Activated B cell treated with CpG ODN at 0.5 μM for 24 hours (primary cell): ENCODE results near the gene TRPV5. TPM values are rescaled to one million over a fixed set of nuclear protein-coding genes. Genes with fewer than 3 reads are reported as not detected.
A peak's percentile ranks its signal among the peaks of the same experiment; 100 is the strongest.

ENCODE experiments used
- ATAC-seq: fragments of 200-7000 bp; cut with Tn5 transposase; one replicate; pipeline ENCODE4 v1.10.0; 2021; ENCODE audit warnings: low read depth, mild to moderate bottlenecking, moderate library complexity
- CTCF ChIA-PET: fragments of 350-600 bp; sonication (Branson Sonifier 250); formaldehyde crosslinking; loops from one replicate; lab custom pipeline; 2021; ENCODE audit warnings: antibody characterized with exemption; lab: Charles Lee
- POLR2A ChIA-PET: fragments of 350-600 bp; sonication (Branson Sonifier 250); formaldehyde crosslinking; loops from one replicate; lab custom pipeline; 2021; ENCODE audit warnings: antibody characterized with exemption; lab: Charles Lee
- DNase-seq: peaks from one replicate; pipeline ENCODE4 v3.0.0; 2022
- H3K27ac Mint-ChIP-seq: one replicate; pipeline ENCODE4 v1.8.0; 2020; ENCODE audit warnings: mixed read lengths
- H3K27me3 Mint-ChIP-seq: one replicate; pipeline ENCODE4 v1.8.0; 2021; ENCODE audit warnings: mixed read lengths
- H3K36me3 Mint-ChIP-seq: one replicate; pipeline ENCODE4 v1.8.0; 2021; ENCODE audit warnings: low read depth, mixed read lengths
- H3K4me1 Mint-ChIP-seq: one replicate; pipeline ENCODE4 v1.8.0; 2021; ENCODE audit warnings: mixed read lengths
- H3K4me3 Mint-ChIP-seq: one replicate; pipeline ENCODE4 v1.8.0; 2020; ENCODE audit warnings: mild to moderate bottlenecking, mixed read lengths
- H3K9me3 Mint-ChIP-seq: one replicate; pipeline ENCODE4 v1.8.0; 2020; ENCODE audit warnings: mixed read lengths
- intact Hi-C: fragments of 100-400 bp; cut with micrococcal nuclease; formaldehyde crosslinking; loops from one replicate; pipeline ENCODE4 v1.15.1; 2024
- total RNA-seq: library from RNA; stranded (reverse); gene quantifications from 2 replicates; pipeline ENCODE4 v1.2.3, GENCODE V29; 2022
- TF ChIP-seq, protein P1 (sequence below): fragments of 200-600 bp; IDR thresholded peaks from one replicate; pipeline ENCODE4 v1.8.0; 2022; ENCODE audit warnings: antibody characterized with exemption, mild to moderate bottlenecking

The TRPV5 gene
- total RNA-seq, 1 donor from 2014 or later: 0.11 TPM

DNA sequence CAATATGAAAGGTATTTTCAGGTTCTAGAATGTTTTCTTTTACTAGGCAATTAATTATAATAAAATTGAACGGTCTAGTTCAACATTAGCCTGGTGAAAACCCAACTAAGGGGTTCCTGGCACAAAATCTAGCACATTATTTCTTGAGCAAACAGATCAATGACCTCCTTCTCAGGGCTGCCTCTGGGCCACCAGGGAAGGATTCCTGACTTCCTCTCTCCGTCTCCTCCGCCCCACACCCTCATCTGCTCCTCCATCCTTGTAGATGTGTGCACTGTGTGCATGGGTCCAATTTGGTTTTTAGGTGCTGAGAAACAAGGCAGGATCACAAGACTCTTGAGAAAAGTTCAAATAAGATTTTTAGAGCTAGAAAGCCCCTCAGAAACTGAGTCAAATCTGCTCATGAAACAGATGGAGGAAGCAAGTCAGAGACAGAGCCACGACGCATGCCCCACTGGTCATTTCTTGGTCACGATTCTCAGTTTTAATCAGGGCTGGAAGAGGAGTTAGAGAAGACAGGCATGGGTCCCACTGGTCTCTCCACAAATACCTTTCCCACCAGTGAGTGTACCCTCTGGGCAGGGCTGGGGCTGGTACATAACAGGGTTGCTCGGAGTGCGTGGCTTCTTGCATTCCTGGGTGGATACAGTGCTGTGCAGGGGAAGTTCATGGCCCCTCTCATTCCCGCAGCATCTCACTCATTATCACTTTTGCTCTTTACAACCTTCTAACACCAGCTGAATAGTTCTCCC is 51.8 kb downstream of the TRPV5 start:
- ChIA-PET CTCF (interaction anchor here (0.8 to 3.6 kb wide), 15 partner anchors 16 to 337 kb away, joined by 3 to 29 read pairs (median 3); no protein-coding TSS in a partner anchor), POLR2A (no interaction called here)
- TF ChIP-seq, protein P1, sequence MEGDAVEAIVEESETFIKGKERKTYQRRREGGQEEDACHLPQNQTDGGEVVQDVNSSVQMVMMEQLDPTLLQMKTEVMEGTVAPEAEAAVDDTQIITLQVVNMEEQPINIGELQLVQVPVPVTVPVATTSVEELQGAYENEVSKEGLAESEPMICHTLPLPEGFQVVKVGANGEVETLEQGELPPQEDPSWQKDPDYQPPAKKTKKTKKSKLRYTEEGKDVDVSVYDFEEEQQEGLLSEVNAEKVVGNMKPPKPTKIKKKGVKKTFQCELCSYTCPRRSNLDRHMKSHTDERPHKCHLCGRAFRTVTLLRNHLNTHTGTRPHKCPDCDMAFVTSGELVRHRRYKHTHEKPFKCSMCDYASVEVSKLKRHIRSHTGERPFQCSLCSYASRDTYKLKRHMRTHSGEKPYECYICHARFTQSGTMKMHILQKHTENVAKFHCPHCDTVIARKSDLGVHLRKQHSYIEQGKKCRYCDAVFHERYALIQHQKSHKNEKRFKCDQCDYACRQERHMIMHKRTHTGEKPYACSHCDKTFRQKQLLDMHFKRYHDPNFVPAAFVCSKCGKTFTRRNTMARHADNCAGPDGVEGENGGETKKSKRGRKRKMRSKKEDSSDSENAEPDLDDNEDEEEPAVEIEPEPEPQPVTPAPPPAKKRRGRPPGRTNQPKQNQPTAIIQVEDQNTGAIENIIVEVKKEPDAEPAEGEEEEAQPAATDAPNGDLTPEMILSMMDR: no peak
- no peak overlapping the region for H3K27ac Mint-ChIP-seq
- intact Hi-C loops: loop anchor here (1.0 kb wide), 4 partner anchors 27 to 334 kb away; no protein-coding TSS in a partner anchor
- DNase-seq: no peak
- H3K4me1 Mint-ChIP-seq: no peaks in the 10 kb centered on the region
- no peak overlapping the region for H3K4me3 Mint-ChIP-seq
- H3K36me3 Mint-ChIP-seq: no peaks in the 10 kb centered on the region
- H3K9me3 Mint-ChIP-seq: no peaks in the 10 kb centered on the region
- H3K27me3 Mint-ChIP-seq: peaks cover 13% of the 10 kb centered on the region
- no peak for ATAC-seq

DNA sequence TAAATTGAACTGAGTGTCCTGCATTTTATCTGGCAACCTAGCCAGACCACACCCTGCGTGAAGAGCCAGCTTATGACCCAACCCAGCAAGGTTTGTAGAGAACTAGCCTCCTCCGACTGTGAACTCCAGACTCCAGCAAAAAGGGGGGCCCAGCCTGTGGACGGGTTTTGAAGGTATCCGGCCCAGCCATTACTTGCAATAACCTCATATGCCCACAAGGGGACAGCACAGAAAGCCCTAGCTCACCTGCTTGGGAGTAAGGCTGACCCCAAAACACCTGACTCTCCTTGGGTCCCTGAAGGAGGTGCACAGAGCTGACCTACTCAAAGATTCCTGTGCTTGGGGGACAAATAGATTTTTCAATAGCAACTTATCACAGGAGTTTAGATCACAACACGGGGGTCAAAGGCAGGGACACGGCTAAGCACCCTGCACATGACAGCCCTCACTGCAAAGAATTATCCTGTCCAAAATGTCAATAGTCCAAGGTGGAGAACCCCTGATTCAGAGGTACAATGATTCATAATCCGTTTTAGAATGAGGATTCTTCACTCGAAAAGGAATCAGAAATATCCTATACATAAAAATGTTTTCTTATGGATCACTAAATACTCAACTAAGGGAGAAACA is 52.6 kb downstream of the TRPV5 start:
- ChIA-PET CTCF (interaction anchor here (0.7 to 3.6 kb wide), 17 partner anchors 15 to 338 kb away, joined by 3 to 29 read pairs (median 3); no protein-coding TSS in a partner anchor), POLR2A (no interaction called here)
- DNase-seq (no peak), ATAC-seq (peak; percentile 79)
- H3K9me3 Mint-ChIP-seq: no peaks in the 10 kb centered on the region
- TF ChIP-seq, protein P1: peak; percentile 43
- no peaks in the 10 kb centered on the region for H3K4me1 Mint-ChIP-seq
- H3K27me3 Mint-ChIP-seq: peaks cover 15% of the 10 kb centered on the region
- no peak overlapping the region for H3K27ac Mint-ChIP-seq
- H3K4me3 Mint-ChIP-seq: no peak overlapping the region
- no peaks in the 10 kb centered on the region for H3K36me3 Mint-ChIP-seq
- intact Hi-C loops: loop anchor here (1.0 kb wide), 4 partner anchors 27 to 334 kb away; no protein-coding TSS in a partner anchor

DNA sequence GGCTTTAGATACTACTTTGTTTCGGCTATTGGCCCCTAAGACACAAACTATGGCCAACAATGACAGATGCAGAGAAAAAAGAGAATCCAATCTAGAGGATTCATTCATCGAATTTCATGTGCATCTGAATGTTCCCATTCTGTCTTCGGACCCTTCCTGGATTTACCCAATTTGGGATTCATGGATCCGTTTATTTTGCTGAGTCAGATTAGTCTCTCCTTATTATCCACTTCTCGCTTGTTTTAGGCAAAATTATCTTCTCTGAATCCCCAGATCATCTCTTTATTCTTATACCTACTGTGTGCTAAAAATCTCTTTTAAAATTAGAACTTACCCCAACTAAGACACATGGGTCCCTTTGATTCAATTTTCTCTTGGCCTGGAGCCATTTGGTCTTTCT is 54.5 kb downstream of the TRPV5 start:
- peaks cover 16% of the 10 kb centered on the region for H3K27me3 Mint-ChIP-seq
- intact Hi-C loops: no loop called here

DNA sequence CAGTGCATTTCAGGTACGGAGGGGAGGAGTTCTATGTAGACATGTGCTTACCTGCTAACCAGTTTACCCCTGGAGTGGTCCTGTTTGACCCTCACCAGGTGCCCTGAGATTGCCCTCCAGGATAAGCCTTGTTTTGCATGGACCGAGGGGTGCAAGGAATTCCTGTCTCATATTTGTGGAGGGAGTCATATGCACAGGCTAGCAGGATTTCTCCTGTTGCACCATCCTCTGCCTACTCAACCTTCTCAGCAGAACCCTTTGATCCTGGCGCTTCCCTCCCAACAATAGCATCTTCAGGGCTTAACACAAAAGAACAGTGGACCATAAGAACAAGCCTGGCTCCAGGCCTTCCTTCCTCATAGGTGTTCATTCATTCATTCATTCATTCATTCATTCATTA is 55.2 kb downstream of the TRPV5 start:
- H3K36me3 Mint-ChIP-seq: no peaks in the 10 kb centered on the region
- TF ChIP-seq, protein P1: no peak
- DNase-seq (no peak), ATAC-seq (no peak)
- no peaks in the 10 kb centered on the region for H3K9me3 Mint-ChIP-seq
- H3K27ac Mint-ChIP-seq: no peak overlapping the region
- peaks cover 16% of the 10 kb centered on the region for H3K27me3 Mint-ChIP-seq
- intact Hi-C loops: no loop called here
- H3K4me3 Mint-ChIP-seq: no peak overlapping the region
- no peaks in the 10 kb centered on the region for H3K4me1 Mint-ChIP-seq
- POLR2A ChIA-PET: no interaction called here
- CTCF ChIA-PET: interaction anchor here (1.6 kb wide), 1 partner anchor 337 kb away, joined by 5 read pairs; no protein-coding TSS in a partner anchor

More for the DNA sequence above, 54.5 kb downstream of the TRPV5 start:
- ATAC-seq (no peak), DNase-seq (no peak)
- H3K9me3 Mint-ChIP-seq: no peaks in the 10 kb centered on the region
- no peaks in the 10 kb centered on the region for H3K36me3 Mint-ChIP-seq
- no peak overlapping the region for H3K27ac Mint-ChIP-seq
- no peaks in the 10 kb centered on the region for H3K4me1 Mint-ChIP-seq
- TF ChIP-seq, protein P1: no peak
- no peak overlapping the region for H3K4me3 Mint-ChIP-seq
- CTCF ChIA-PET: interaction anchor here (0.9 to 3.6 kb wide), 3 partner anchors 123 to 336 kb away, joined by 3 to 29 read pairs (median 3); no protein-coding TSS in a partner anchor
- POLR2A ChIA-PET: no interaction called here
